HepG2 (cell line): ENCODE results near the gene AFF1. TPM values are rescaled to one million over a fixed set of nuclear protein-coding genes. Genes with fewer than 3 reads are reported as not detected.

ENCODE experiments used
- ATAC-seq: fragments of 200-7000 bp; cut with Tn5 transposase; 3 replicates; pipeline ENCODE4 v1.9.1; 2020; ENCODE audit warnings: mild to moderate bottlenecking, moderate library complexity
- BruUV-seq: library from RNA; stranded (reverse); fragments of 400-500 nt; replicated peaks from 2 replicates; lab custom pipeline; 2021; lab: Mats Ljungman, UMichigan
- CTCF ChIA-PET: fragments of 300-600 bp; formaldehyde crosslinking; extraction: SDS; loops from one replicate; lab custom pipeline; 2021; ENCODE audit warnings: low total read pairs, inconsistent platforms, low intra/inter-chr PET ratio; lab: Yijun Ruan, JAX
- POLR2A ChIA-PET: fragments of 350-600 bp; sonication (Branson Sonifier 250); formaldehyde crosslinking; loops from one replicate; lab custom pipeline; 2020; ENCODE audit warnings: antibody characterized with exemption, inconsistent platforms; lab: Yijun Ruan, JAX
- DNase-seq: peaks from one replicate; pipeline ENCODE4 v3.0.0-alpha.2; 2015; ENCODE audit warnings: low spot score
- FAIRE-seq: peaks from 3 replicates; lab custom pipeline; 2011; peaks lifted over from hg19 to GRCh38; lab: Jason Lieb, UNC
- H2AFZ ChIP-seq: one replicate; pipeline ENCODE4 v1.6.1; 2011; ENCODE audit warnings: low read length, inconsistent platforms
- H3K27ac ChIP-seq: fragments of 300-600 bp; 3 replicates; pipeline ENCODE4 v1.8.0; 2011; ENCODE audit warnings: mixed run types, mild to moderate bottlenecking, mixed read lengths, low read length, inconsistent platforms; ENCODE audit not compliant: insufficient read depth; ENCODE audit errors: extremely low read length
- H3K27me3 ChIP-seq, 2 experiments: fragments of 200-600 bp in 1 of 2; 2 replicates in 1 of 2; 3 replicates in 1 of 2; pipeline versions ENCODE4 v1.6.0 to v1.8.0; 2011; ENCODE audit warnings: low read length in 2 of 2, mild to moderate bottlenecking in 2 of 2, moderate library complexity in 2 of 2, inconsistent platforms in 1 of 2; ENCODE audit not compliant: insufficient read depth in 2 of 2, control insufficient read depth in 1 of 2
- H3K36me3 ChIP-seq, 2 experiments: fragments of 200-600 bp in 1 of 2; replicated peaks in 1 of 2; 2 replicates in 1 of 2; 3 replicates in 1 of 2; pipeline versions ENCODE4 v1.5.1 to v1.8.0; 2011; ENCODE audit warnings: low read length in 2 of 2, inconsistent platforms in 1 of 2; ENCODE audit not compliant: insufficient read depth in 2 of 2, control insufficient read depth in 1 of 2
- H3K4me1 ChIP-seq: 2 replicates; pipeline ENCODE4 v1.5.1; 2012; ENCODE audit warnings: low read length, inconsistent platforms; ENCODE audit not compliant: insufficient read depth
- H3K4me2 ChIP-seq: 2 replicates; pipeline ENCODE4 v1.6.0; 2011; ENCODE audit warnings: low read depth, low read length, inconsistent platforms
- H3K4me3 ChIP-seq, 3 experiments: fragments of 200-600 bp in 1 of 3; sonication (generic), shearing (Covaris generic) in 1 of 3; replicated peaks in 1 of 3; 2 replicates each; pipeline ENCODE4 v1.5.1; 2011 to 2016; ENCODE audit warnings: low read length in 3 of 3, inconsistent platforms in 2 of 3, low read depth in 2 of 3, mild to moderate bottlenecking in 2 of 3, control low read depth in 1 of 3, mixed read lengths in 1 of 3; ENCODE audit not compliant: insufficient read depth in 1 of 3
- H3K79me2 ChIP-seq: one replicate; pipeline ENCODE4 v1.6.1; 2011; ENCODE audit warnings: low read length, inconsistent platforms; ENCODE audit not compliant: insufficient read depth
- H3K9ac ChIP-seq: 2 replicates; pipeline ENCODE4 v1.6.0; 2011; ENCODE audit warnings: mild to moderate bottlenecking, low read depth, low read length, inconsistent platforms; ENCODE audit not compliant: insufficient read depth
- H3K9me3 ChIP-seq: 2 replicates; pipeline ENCODE4 v1.5.1; 2012; ENCODE audit warnings: mild to moderate bottlenecking, low read length
- H4K20me1 ChIP-seq: 2 replicates; pipeline ENCODE4 v1.6.0; 2011; ENCODE audit warnings: inconsistent platforms, mild to moderate bottlenecking, low read length, moderate library complexity; ENCODE audit not compliant: insufficient read depth
- CBX5 ChIP-seq: sonication (generic); formaldehyde crosslinking; IDR thresholded peaks from 2 replicates; pipeline ENCODE4 v1.4.0; 2020; ENCODE audit warnings: missing genetic modification reagents, borderline replicate concordance
- ERF ChIP-seq: IDR thresholded peaks from 2 replicates; pipeline ENCODE4 v1.6.1; 2018; ENCODE audit warnings: missing biosample characterization, missing genetic modification reagents
- IRF9 ChIP-seq: sonication (generic); formaldehyde crosslinking; IDR thresholded peaks from 2 replicates; pipeline ENCODE4 v1.8.0; 2022; ENCODE audit warnings: missing genetic modification reagents, mild to moderate bottlenecking, borderline replicate concordance
- IRX3 ChIP-seq: sonication (generic); formaldehyde crosslinking; IDR thresholded peaks from 2 replicates; pipeline ENCODE4 v1.8.1; 2023; ENCODE audit warnings: mild to moderate bottlenecking, low read depth, missing genetic modification reagents, borderline replicate concordance
- KDM1A ChIP-seq: IDR thresholded peaks from 2 replicates; pipeline ENCODE4 v1.6.1; 2016; ENCODE audit warnings: missing compliant biosample characterization
- KDM4B ChIP-seq: sonication (generic); formaldehyde crosslinking; IDR thresholded peaks from 2 replicates; pipeline ENCODE4 v1.4.0; 2020; ENCODE audit warnings: missing genetic modification reagents
- MTERF4 ChIP-seq: sonication (generic); formaldehyde crosslinking; IDR thresholded peaks from 2 replicates; pipeline ENCODE4 v1.8.0; 2023; ENCODE audit warnings: mild to moderate bottlenecking, missing genetic modification reagents
- RAD51 ChIP-seq: fragments of 450-650 bp; IDR thresholded peaks from 2 replicates; pipeline ENCODE4 v1.6.1; 2016; ENCODE audit warnings: borderline replicate concordance
- RNF2 ChIP-seq: fragments of 450-650 bp; conservative IDR thresholded peaks from 2 replicates; pipeline ENCODE4 v1.6.1; 2016; ENCODE audit warnings: low read depth
- SRSF1 ChIP-seq: fragments of 200-400 bp; formaldehyde crosslinking; optimal IDR thresholded peaks from 2 replicates; pipeline ENCODE3; 2017; ENCODE audit warnings: mild to moderate bottlenecking, low read depth, low read length, moderate library complexity
- SUZ12 ChIP-seq: fragments of 150-350 bp; IDR thresholded peaks from 2 replicates; pipeline ENCODE4 v1.6.1; 2014; ENCODE audit warnings: low read depth, low read length
- TBL1XR1 ChIP-seq: fragments of 150-350 bp; IDR thresholded peaks from 2 replicates; pipeline ENCODE4 v1.6.1; 2014; ENCODE audit warnings: borderline replicate concordance, low read length; ENCODE audit not compliant: partially characterized antibody
- ZKSCAN5 ChIP-seq: sonication (generic); formaldehyde crosslinking; IDR thresholded peaks from 2 replicates; pipeline ENCODE4 v1.5.1; 2020; ENCODE audit warnings: mild to moderate bottlenecking, missing genetic modification reagents
- ZNF431 ChIP-seq: sonication (generic); formaldehyde crosslinking; IDR thresholded peaks from 2 replicates; pipeline ENCODE4 v1.9.0; 2022; ENCODE audit warnings: missing genetic modification reagents, low read depth, mild to moderate bottlenecking, borderline replicate concordance
- ZNF503 ChIP-seq: sonication (generic); formaldehyde crosslinking; IDR thresholded peaks from 2 replicates; pipeline ENCODE4 v1.4.0; 2020; ENCODE audit warnings: missing genetic modification reagents
- ZNF557 ChIP-seq: sonication (generic); formaldehyde crosslinking; IDR thresholded peaks from 2 replicates; pipeline ENCODE4 v1.4.0; 2020; ENCODE audit warnings: missing genetic modification reagents
- ZNF841 ChIP-seq: sonication (generic); formaldehyde crosslinking; IDR thresholded peaks from 2 replicates; pipeline ENCODE4 v1.8.1; 2023; ENCODE audit warnings: missing genetic modification reagents, borderline replicate concordance
- WGBS: methylation state at CpG from one replicate; pipeline ENCODE4 v1.1.6; 2017; ENCODE audit warnings: low lambda C conversion rate; 5-methylcytosine and 5-hydroxymethylcytosine counted together
- in situ Hi-C: cut with HindIII; loops from 2 replicates; pipeline ENCODE4 v1.10.0; 2017; ENCODE audit warnings: low pct_unique_long_range_greater_than_20kb; ENCODE audit not compliant: extremely low pct_ligation_motif_present
- intact Hi-C: fragments of 100-400 bp; cut with micrococcal nuclease; formaldehyde crosslinking; loops from one replicate; pipeline ENCODE4 v1.10.0; 2022; ENCODE audit not compliant: unreplicated experiment
- polyA plus RNA-seq, 8 experiments: library from polyadenylated mRNA; depleted of rRNA in 3 of 8; stranded (reverse) in 7 of 8; unstranded in 1 of 8; fragments of >200 nt; fragmentation: Illumina TruSeq in 4 of 8; extraction: Trizol in 4 of 8; gene quantifications; 2 replicates each; pipeline versions ENCODE4 v1.2.1 to v1.2.3, GENCODE V29; 2011 to 2016; ENCODE audit warnings: low read depth in 4 of 8, missing spikeins in 1 of 8, mixed read lengths in 1 of 8; ENCODE audit not compliant: insufficient read depth in 1 of 8
- total RNA-seq, 5 experiments: library from RNA; depleted of rRNA; stranded (reverse); fragments of >200 nt; fragmentation: Illumina TruSeq; extraction: Trizol; gene quantifications; 2 replicates each; pipeline ENCODE4 v1.2.3, GENCODE V29; 2016; ENCODE audit warnings: low read depth in 1 of 5

The AFF1 gene
- total and polyA plus RNA-seq, 2 of the 13 experiments (the other 11 are each of a cell fraction or from before 2014, with no cell fraction given): 15.5 to 15.9 TPM

GRCh38 chr4:87056881-87057280, 122.1 kb downstream of the AFF1 start:
- FAIRE-seq (no peak), ATAC-seq (no peak)
- H3K36me3 ChIP-seq: peaks cover 5 to 20% of the 10 kb centered on the region in 2 experiments
- H4K20me1 ChIP-seq: no peaks in the 10 kb centered on the region
- TF ChIP-seq SRSF1: no peak
- no peak for TF ChIP-seq ZKSCAN5
- no peak for TF ChIP-seq ZNF557 (CRISPR knock-in tag)
- TF ChIP-seq KDM4B (CRISPR knock-in tag): no peak
- no peak for TF ChIP-seq CBX5 (CRISPR knock-in tag)
- TF ChIP-seq KDM1A (CRISPR knock-in tag): no peak
- no peak for TF ChIP-seq ZNF841 (CRISPR knock-in tag)
- no peak for TF ChIP-seq ZNF503 (CRISPR knock-in tag)
- TF ChIP-seq TBL1XR1: no peak
- TF ChIP-seq SUZ12: no peak
- TF ChIP-seq RNF2: no peak
- TF ChIP-seq IRX3 (CRISPR knock-in tag): no peak
- TF ChIP-seq ERF (CRISPR knock-in tag): no peak
- no peak for TF ChIP-seq MTERF4 (CRISPR knock-in tag)
- TF ChIP-seq RAD51: no peak
- no peak for TF ChIP-seq IRF9
- TF ChIP-seq ZNF431: no peak
- TF ChIP-seq, all 625 proteins: peak for 0
- Histone ChIP-seq H3K4me1 (peaks cover 7% of the 10 kb centered on the region), H3K4me2 (no peak overlapping the region), H3K27ac (no peak overlapping the region), H3K27me3 (no peaks in the 10 kb centered on the region), H3K79me2 (peaks cover 3% of the 10 kb centered on the region), H3K4me3 (no peak overlapping the region), H3K9me3 (no peaks in the 10 kb centered on the region), H2AFZ (no peak overlapping the region), H3K9ac (no peak overlapping the region)
- in situ Hi-C loops: no loop called here
- ChIA-PET POLR2A (no interaction called here), CTCF (no interaction called here)
- BruUV-seq: no TSS peak
- WGBS: 85% methylated on average over 2 of the region's 2 CpGs
- intact Hi-C loops: no loop called here
- no peak for DNase-seq
